ENCODE results near the gene CACTIN. TPM values are rescaled to one million over a fixed set of nuclear protein-coding genes. Genes with fewer than 3 reads are reported as not detected.
"Not testable (repeated sequence)": the region's sequence is repeated elsewhere in the genome, so short reads cannot be mapped to it uniquely, and the experiment has no call there.

Gene CACTIN
- total RNA-seq (2014; rRNA removed; shearing (Covaris generic)), result 54.7 and 55.5 TPM in 2 replicates

DNA sequence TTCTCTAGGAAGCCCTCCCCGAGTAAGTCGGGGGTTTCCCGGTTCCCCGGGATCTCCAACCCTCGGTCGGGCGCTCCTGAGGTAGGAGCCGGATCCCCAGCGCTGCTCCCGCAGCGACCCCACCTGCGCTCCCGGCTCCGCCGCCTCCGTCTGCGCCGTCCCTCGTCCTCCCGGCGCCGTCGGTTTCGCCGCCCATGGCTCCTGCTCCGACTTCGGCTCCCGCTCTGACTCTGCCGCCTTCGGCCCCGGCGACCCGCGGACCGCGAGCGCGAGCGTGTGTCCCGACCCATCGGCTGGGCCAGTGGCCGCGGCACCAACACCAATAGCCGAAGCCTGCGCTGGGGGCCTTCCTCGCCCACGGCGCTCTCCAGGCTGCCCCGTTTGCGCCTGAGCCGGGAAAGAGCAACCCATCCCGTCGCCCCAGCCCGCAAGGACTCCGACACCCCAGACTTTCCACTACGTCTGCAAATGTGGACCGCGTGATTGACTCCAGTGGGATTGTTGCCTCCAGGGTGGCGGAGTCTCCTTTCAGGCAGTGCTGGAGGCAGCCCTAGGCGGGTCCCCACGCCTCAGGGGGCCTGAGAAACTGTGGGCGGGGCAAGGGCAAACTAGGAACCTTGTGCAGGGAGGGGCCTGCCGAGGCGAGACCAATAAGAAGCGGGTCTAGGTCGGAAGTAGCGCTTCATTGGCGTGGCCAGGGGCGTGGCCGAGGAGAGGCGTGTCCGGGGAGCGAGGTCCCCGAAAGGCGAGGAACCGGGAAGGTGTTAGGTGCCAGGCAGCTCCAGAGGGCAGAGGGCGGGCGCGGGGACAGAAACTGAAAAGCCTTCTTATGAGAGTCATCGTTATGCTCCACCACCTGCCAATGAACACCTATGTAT, at the start of gene CACTIN:
Gene CACTIN (minus strand): TSS at position 318 of the 878 bp plus-strand sequence. CDS start 28 bp downstream, at position 290.
- DNase-seq (ENCODE audit: low spot score), result peak; percentile 96

- DNase-seq (ENCODE audit: low spot score), result no peak
Observed at GRCh38 chr19:3674784-3675543, 48.4 kb upstream of the CACTIN start.

GRCh38 chr19:3673506-3674439, 47.2 kb upstream of the CACTIN start:
- no peak for DNase-seq (ENCODE audit: low spot score)

DNA sequence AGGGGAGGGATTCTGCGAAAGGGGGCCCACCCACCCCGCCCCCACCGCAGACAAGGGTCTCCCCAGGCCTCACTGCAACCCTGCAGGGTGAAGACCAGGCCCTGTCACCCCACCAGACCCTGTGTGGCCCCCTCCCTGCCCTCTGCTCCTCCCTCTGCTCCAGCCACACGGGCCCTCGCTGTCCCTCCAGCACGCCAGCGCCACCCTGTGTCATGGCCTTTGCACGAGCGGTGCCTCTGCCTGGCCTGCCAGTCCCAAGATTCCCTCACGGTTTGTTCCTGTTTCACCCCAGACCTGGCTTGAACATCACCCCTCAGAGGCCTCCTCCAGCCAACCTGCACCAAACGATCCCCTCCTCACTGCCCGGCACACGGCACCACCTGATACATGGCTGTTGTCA, 46.4 kb upstream of the CACTIN start:
- no peak for DNase-seq (ENCODE audit: low spot score)

DNA sequence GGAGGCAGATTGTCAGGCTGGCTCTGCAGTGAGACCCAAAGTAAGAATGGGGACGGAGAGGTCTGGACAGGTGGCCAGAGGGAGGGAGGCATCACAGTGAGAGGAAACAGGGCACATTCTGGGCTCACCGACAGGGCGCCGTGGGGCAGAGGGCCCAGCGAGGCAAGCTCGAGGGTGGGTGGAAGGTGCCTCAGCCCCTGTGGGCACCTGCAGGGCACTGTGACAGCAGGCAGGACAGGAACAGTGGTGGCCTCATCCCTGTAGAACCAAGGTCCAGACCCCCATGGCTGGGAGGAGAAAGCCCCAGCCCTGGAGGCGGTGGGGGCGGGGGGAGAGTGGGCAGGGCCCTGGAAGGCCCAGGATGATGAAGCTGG, 46.0 kb upstream of the CACTIN start:
- DNase-seq (ENCODE audit: low spot score), result no peak

- DNase-seq (ENCODE audit: low spot score), result no peak
Observed at GRCh38 chr19:3671680-3672574, 45.3 kb upstream of the CACTIN start.

- DNase-seq (ENCODE audit: low spot score), result no peak
Observed at GRCh38 chr19:3670796-3671679, 44.4 kb upstream of the CACTIN start.

DNA sequence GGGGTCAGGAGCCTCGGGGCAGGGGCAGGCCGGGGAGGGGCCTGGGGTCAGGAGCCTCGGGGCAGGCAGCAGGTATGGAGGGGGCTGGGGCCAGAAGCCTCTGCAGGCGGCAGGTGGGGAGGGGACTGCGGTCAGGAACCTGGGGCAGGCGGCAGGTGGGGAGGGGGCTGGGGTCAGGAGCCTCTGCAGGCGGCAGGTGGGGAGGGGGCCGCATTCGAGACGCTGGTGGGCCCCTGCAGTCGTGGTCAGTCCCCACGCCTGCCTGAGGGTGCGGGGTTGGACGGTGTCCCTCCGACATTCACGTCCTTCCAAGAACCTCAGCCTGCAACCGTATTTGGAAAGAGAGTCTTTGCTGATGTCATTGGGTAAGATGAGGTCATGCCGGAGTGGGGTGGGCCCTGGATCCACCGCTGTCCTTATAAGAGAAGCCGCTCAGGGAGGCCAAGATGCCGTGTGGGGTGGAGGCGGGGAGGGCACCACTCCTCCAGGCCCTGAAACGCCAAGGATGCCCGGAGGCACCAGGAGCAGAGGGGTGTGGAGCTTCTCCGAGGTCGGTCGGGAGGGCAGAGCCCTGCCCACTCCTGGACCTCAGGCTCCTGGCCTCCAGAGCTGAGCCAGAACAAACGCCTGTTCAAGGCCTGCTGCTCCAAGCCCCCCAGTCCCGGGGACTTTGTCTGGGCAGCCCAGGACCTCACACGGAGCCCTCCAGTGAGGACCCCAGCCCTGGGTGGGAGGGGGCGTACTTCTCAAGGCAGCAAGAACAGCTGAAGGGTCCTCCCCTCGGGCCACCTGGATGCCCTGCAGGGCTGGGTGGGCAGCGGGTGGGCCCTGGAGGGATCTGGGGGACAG, 43.6 kb upstream of the CACTIN start:
- no peak for DNase-seq (ENCODE audit: low spot score)

DNA sequence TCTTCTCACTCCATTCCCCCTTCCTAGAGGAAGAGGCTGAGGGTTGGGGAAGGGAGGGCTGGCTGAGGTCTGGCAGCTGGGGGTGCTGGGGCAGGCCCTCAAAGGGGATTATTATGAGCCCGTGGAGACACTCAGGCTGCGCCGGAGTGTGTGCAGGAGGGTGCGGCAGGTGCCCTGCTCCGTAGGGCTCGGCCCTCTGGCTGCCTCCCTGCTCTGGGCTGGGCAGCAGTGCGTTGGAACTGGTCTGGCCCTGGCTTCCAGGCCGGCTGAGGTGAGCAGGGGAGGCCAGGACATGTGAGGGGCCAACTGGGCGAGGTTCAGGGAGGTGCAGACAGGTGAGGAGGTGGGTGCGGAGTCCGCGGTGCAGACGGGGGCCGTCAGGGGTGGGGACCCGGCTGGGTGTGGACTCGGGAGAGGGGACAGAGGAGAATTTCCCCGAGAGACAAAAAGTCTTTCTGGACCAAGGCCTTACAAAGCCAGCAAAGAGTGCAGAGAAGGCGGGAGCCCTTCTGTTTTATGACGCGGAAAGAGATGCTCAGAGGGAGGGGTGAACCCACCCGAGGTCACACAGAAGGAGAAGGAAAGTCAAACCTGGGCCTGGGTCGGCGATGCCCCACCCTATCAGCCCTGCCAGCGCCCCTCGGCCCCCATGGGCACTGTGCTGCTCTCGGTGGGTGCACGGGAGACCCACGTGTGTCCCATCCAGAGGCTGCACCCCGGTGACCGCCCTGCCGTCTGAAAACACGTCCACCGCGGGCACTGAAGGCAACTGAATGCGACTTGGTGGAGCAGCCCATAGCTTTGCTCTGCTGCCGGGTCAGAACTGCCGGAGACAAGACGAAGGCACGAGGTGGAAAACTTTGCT, 42.7 kb upstream of the CACTIN start:
- DNase-seq (ENCODE audit: low spot score), result peak; percentile 15

DNA sequence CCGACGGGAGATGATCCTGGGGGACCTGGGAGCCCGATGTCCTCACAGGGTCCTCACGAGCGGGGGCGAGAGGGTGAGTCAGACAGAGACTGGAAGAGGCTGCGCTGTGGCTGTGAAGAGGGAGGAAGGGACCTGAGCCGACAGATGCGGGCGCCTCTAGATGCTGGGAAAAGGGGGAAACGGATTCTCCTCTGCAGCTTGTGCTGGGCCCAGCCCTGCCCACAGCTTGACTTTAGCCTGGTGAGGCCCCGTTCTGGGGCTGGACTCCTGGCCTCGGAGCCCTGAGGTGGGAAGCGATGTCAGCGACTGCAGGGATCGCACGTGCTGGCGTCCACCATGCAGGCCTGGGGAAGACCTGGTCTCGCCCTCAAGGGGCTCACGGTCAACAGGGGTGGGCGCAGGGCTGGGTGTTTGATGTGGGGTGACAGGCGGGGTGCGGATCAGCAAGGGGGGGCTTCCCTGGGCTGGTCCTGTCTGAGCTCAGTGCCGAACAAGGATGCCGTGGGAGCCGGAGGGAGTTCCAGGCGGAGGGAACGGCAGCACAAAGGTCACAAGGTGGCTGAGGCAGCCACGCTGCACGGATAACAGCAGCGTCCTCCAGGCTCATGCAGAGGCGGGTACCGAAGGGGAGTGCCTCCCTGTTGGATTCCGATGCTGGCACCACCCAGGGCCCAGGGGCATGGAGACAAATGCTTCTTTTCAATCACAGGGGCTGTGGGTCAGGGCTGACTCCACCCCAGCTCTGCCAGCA, 41.9 kb upstream of the CACTIN start:
- DNase-seq (ENCODE audit: low spot score), result peak; percentile 30

DNA sequence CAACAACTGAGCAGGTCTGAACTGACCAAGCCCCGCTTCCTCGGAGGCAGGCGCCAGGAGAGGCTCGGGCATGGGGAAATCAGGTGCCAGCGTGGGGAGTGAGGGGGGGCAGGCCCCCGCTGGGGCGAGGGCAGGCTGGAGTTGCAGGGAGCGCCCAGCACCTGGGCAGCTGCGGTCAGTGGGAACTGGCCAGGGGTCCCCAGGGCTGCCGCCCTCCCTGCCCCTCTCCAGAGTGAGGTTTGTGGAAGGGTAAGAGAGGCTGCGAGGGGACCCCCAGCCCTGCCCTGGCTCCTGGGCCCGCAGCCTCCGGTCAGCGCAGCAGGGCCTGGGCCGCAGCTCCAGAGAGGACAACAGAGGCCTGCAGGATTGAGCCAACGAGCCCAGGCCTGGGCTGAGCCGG, 41.2 kb upstream of the CACTIN start:
- DNase-seq (ENCODE audit: low spot score), result no peak

DNA sequence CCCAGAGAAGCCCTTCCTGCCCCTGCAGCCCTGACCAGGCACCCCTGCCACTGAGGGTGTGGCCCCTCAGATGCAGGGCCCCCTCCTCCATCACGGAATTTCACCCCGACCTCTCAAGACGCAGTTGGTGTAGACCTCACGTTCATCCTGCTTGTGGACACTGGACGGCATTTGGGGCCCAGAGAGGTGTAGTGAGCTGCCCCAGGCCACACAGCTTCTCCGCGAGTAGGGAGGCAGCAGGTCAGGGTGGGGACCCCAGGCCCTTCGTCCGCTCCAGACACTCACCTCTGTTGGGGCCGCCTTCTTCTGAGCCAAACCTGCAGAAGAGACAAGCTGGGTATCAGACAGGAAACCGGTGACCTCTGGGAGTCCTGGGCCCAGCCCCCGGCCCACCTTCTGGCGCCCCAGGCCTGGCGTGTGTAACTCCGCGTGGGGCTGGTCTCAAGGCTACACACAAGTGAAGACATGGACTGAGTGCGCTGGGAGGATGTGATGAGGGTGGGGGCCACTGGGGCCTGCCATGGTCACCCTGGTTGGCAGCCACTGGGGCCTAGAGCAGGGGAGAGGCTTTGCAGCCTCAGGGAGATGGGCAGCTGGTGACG, 40.5 kb upstream of the CACTIN start:
- DNase-seq (ENCODE audit: low spot score), result no peak

DNA sequence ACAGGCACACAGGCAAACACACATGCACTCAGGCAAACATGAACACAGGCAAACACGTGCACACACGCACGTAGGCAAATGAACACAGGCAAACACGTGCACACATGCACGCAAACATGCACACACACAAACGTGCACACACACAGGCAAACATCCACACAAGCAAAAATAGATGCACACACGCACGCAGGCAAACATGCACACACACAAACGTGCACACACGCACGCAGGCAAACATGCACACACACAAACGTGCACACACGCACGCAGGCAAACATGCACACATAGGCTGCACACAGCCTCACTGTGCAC, 39.9 kb upstream of the CACTIN start:
- DNase-seq (ENCODE audit: low spot score), result not testable (repeated sequence)

GRCh38 chr19:3665681-3666544, 39.3 kb upstream of the CACTIN start:
- DNase-seq (ENCODE audit: low spot score), result peak; percentile 49

- peak; percentile 42 for DNase-seq (ENCODE audit: low spot score)
Observed at GRCh38 chr19:3664879-3665642, 38.5 kb upstream of the CACTIN start.
